T follicular helper cell (primary cell): ENCODE data around the gene MSX2.

Experiments used
- DNase-seq: peaks from one replicate; pipeline ENCODE4 v3.0.0-alpha.2; 2020; ENCODE audit warnings: low read depth

The MSX2 gene

DNA sequence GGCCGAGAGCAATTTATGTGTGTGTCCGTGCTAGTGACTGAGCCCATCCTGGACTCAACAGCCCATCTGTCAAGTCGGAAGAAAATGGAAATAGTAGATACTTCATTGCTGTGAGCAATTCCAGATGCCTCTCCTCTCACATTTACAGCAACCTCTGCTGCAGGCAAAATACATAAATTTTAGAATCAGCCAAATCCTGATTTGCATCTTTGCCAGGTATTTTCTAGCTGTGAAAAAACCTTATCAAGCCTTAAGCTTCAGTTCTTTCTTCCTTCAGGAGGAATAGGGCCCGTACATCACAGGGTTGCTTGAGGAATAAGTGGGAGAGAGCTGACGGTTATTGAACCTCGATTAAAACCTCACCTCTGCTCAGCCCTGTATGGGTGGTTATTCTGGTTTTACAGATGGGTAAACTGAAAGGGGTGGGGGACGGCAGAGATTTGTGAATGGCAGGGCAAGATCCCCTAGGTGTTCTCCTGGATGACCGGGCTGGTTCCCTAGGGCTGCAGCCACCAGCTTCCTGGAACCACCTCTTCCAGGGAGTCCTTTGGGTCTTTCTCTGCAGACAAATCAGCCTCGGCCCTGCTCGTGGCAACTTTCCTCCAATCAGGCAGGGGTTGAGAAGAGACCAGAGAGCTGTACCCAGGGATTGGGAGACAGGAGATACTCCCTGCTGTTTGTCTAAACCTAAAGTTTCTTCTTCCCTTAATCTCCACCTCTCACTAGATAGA is 5.3 kb upstream of the MSX2 start:
- DNase-seq = no peak

DNA sequence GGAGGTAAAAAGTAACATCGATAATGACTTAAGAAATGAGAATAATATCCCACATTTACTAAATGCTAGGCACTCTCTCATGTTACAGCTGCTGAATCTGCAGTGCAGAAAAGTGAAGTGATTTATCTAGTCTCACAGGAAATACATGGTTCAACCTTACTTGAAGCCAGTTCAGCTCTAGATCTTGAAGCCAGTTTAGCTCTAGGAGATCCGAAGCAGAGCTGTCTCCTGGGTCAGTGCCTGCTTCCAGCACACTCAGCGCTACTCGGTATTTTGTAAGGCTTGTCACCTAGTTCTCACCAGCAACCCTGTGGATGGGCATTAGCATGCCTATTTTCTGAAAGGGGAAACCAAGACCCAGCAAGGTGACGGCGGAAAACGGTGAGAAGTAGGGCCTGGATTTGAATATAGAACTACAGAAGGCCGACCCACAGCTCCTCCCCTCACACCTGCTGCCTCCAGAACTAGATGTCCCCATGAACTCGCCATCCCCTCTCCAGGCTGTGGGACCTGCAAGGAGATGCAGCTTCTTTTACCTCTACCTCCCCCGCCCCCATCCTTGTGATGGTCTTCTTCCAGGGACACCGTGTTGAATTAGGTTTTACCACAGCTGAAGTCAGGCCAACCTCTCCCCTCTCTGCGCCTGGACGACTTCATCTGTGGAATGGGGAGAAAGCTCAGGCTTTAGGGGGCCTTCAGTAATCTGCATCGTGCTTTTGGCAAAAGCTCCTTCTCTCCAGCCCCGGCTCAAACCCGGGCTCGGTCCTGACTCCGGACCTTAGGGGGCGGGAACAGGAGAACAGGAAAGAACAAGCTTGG is 4.4 kb upstream of the MSX2 start:
- DNase-seq = no peak

DNA sequence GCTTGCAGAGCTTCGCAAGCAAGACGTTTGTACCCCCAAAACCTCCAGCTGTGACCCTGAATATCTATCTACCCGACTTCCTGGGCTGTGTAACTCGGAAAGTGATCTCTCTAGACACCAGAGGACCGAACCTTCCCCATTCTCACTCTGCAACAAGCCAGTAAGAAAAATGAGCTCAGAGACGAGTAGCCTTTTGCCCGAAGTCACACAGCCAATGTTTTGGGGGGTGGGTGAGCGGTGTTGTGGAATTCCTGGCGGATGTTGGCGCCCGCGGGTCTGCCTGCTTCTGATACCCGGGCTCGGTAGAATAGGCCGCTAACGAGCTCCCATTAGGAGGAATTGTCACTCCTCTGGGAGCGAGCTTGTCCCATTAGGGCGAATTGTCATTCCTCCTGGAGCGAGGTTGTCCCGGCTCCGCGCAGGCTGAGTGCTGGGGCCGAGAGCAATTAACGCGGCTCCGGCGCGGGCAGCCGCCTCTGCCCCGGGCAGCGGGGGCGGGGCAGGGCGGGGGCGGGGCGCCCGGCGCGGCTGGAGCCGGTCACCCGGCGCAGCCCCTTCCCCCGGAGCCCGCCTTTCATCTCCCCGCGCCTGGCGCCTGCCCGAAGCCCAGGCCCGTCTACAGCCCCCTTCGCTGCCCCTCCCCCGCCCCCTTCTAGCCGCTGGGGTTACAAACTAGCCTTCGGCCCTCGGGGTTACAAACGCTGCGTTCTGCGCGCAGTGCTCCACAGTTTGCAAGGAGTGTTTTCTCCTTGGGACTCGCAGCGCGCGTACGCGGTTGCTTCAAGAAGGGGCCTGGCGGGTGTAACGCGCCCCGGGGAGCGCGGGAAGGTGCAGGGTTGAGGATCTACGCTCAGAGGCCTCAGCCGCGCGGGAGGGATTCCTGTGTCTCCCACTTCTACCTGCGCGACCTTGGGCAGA is 3.5 kb upstream of the MSX2 start:
- no peak for DNase-seq

DNA sequence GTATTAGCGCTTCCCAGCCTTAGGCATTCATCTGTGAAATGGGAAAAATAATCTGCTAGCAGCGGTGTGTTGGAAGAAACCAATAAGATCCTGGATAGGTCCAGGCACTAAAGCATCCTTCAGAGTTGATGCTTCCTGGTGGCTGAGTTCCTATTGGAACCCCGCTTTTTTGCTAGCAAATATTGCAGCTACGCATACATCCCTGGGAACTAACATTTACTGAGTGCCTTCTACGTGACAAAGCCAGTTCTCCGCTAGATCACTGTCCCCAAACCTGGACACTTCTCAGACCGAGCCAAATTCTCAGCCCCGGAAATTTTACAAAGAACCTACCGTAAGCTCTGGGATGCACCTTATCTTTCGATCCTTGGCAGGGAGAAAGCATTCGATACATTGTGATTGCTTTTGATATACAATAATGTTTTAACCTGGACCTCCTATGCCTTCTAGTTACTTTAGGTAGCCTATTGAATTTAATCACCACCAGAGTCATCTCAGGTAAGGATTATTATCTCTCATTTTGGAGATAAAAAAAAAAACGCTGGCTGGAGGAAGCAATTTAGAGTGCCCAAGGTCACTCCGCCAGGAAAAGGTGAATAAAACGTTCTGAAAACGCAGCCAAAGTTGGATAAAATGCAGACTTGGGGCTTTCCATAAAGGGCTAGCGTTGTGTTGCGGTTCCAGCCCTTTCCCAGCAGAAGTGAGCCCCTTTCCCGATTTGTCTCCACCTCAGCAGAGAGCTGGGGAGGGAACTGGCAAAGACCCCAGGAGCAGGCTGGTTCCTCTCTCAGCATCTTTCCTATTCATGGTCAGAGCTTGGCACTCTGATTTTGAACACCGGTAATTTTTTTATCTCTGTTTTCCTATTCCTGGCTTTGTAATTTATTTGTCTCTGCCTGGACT is 2.6 kb upstream of the MSX2 start:
- DNase-seq = no peak

DNA sequence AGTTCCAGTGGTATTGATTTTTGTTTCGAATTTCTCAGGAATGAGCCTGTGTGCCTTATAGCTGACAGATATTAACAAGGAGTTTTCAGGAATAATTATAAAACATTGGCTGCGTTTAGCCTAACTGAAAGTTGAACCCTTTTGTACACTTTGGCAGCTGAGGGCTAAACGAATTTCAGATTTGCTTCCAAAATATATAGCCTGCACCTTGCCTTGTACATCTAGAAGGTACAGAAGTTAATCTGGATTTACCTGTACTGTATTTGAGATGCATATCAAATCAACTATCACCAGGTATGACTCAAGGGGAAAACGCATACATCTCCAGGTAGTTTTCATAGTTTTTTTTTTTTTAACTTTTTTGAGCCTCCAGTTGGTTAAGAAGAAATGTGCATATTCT is 1.9 kb upstream of the MSX2 start:
- no peak for DNase-seq

DNA sequence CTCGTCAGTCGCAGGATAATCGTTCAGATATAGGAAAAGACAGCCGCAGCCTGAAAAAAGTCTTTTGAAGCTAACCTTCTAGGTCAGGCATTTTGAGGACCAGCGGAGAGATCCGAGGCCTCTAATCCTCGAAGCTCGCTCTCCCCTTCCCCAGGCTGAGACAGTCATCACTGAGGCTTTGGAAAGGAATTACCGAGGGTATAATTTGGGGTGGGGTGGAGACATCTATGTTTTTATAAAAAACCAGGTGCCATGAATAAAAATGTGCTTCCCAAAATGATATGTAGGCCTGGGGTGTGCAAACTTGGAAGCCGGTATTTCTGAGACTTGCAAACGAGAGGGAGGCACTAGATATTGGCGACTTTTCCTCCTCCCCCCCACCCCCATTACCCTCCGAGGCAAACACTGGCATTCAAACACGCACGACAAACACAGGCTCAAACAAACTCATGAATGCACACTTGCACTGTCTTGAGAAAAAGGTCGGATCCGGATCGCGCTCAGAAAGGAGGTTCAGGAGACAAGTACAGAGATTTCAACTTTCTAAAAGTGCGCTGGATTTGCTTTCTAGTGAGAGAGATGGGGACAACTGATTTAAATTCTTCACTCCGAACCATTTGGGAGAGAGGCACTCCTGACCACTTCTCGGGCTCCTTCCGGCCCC is 935 bp upstream of the MSX2 start:
- DNase-seq = no peak

DNA sequence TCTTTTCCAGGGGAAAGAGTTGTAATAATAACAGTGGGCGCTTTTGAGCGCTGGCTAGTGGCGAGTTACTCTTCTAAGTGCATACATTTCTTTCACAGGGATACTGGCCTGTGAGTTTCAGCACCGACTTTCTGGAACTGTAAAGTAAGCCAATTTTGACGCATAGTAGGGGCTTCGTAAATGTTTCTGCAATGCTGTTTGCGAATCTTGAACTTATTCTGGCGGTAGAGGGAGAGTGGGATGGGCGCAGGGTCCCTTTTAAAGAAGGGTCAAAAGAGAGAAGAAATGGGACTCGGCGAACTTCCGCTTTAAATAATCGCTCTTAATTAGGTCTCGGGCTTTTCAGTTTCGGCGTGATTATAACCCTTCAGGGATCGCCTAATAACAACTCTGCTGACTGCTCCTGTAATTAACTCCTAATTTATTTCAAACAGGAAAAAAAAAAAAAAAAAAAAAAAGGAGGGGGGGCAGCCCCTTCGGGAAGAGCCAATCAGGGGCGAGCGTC is 351 bp upstream of the MSX2 start:
- no peak for DNase-seq

DNA sequence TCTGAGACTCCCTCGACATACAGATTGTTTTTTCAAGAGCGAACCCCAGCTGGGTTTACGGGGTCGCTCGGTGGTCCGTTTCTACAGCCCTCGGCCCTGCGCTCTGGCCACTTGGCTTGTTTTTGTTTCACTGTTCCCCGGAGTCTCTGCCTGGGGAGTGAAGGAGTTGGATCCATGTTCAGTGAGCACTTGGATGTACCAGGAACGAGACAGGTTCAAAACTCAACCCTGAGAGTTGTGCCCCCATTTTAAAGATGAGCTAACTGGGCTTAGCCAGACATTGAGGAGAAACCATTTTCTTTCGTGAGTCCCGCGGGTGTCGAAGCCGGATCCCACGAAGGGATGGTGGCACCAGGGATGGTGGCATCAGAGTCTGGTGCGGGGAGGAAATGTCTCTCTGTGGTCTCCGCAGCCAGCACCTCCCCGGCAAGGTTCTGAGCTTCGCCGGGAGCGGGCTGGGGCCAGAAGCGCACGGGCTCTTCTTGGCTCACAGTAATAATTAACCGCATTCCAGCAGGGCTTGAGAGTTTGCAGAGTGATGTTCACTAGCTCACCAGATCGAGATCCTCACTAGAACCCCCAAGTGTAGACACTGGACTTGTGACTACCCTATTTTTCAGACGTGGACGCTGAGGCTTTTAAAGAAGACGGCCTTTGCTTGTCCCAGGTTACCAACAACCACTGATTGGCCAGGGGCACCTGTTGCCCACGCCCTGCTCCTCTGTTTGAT is 1.0 kb downstream of the MSX2 start:
- no peak for DNase-seq

DNA sequence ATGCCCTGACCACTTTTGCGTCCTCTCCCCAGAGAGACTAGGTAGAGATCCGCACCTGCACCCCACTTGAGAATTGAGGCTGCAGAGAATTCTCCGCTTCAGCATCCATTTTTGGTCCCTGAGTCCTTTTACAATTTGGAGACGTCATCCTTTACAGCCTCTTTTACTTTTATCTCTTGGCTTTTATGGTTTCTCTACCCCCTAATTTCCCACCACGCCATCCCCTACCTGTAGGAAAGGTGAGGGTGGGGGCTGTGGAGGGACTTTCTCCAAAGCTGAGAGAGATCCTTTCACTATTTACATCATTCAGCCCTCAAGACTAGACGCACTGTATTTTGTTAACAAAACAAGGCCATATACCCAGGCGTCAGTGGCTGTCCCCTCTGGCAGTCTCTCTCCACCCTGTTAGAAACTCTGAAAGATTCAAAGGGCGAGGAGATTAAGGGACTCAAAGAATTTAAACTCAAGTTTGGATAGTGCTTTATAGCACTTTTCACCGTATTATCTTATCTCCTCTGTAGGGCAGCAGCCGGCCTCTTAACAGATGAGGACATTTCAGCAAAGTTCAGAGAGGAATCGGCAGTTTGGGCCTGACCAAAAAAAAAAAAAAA is 1.7 kb downstream of the MSX2 start:
- DNase-seq = no peak

DNA sequence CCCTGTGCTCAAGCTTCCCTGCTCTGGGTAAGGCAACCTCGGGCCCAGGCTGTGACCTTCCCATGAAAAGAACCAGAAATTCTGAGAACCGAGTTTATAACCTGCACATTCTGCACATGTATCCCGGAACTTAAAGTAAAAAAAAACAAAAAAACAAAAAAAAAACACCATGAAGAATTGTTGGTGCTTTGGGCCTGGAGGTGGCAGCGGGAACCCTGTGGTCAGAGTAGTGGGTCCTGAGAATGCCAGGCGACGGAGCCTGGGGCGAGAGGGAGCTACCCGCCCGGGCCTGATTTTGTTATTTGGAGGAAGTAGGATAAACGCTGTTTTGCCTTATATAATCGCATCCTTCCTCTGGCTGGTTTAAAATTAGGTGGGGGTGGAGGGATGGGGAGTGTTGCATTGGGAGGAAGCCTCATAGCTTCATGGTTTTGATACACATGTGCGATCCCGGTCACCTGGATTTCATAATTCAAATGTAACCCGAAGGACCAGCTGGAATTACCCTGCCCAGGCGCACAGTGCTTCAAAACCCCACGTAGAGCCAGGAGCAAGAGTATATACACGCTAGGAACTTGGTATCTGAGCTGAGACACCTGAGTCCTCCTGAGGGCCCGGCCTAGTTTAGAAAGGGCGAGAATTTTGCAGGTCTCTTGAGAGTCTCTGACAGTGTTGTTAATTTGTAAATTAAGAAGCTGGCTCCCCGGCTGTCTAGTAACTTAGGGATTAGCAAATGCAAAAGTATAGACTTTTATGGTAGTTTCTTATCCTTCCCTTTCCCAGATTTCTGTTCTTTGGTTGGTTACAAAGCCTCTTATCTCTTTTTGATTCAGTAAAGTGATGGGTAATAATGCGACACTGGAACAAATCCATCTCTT is 2.8 kb downstream of the MSX2 start:
- no peak for DNase-seq

DNA sequence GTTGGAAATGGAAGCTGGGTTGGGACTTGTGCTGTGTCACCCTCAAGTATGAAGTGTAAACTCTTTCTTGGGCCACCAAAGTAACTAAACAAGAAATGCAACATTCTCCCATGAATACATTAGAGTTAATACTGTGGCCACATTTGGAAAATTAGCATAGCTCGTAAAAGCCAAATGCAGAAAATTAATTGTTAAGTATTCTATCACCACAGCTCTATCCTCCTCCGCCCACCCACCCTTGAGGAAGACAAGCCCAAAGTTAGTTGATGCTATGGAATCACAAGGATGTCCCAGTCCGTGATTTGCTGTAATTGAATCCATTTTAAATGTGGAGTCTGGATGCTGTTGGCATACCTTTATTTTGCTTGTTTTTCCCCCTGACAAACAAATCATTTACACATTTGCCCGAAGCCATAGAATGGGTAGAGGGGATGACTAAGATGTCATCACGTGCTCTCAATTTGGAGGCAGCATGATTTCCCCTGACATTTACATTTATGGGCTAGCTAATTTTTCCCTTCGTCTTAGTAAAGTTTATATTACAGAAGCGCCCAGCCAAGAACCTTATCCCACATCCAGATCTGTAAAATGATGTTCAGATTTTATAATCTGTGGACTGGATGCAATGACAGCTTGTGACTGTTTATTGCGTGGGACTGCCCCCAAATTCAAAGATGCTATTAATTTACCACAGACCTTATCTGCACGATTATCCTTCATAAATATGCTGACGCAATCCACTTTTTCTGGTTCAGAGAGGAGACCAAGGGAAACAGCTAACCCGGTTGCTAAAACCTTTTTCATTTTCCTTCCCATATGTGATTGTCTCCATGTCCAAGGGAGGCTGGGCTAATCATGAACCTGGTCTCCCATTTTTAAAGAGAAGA is 3.7 kb downstream of the MSX2 start:
- DNase-seq = no peak

DNA sequence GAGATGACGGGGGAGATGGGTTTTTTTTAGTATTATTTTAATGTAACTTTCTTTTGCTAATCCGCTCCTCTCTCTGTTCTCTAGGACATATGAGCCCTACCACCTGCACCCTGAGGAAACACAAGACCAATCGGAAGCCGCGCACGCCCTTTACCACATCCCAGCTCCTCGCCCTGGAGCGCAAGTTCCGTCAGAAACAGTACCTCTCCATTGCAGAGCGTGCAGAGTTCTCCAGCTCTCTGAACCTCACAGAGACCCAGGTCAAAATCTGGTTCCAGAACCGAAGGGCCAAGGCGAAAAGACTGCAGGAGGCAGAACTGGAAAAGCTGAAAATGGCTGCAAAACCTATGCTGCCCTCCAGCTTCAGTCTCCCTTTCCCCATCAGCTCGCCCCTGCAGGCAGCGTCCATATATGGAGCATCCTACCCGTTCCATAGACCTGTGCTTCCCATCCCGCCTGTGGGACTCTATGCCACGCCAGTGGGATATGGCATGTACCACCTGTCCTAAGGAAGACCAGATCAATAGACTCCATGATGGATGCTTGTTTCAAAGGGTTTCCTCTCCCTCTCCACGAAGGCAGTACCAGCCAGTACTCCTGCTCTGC is 4.8 kb downstream of the MSX2 start:
- DNase-seq = no peak

DNA sequence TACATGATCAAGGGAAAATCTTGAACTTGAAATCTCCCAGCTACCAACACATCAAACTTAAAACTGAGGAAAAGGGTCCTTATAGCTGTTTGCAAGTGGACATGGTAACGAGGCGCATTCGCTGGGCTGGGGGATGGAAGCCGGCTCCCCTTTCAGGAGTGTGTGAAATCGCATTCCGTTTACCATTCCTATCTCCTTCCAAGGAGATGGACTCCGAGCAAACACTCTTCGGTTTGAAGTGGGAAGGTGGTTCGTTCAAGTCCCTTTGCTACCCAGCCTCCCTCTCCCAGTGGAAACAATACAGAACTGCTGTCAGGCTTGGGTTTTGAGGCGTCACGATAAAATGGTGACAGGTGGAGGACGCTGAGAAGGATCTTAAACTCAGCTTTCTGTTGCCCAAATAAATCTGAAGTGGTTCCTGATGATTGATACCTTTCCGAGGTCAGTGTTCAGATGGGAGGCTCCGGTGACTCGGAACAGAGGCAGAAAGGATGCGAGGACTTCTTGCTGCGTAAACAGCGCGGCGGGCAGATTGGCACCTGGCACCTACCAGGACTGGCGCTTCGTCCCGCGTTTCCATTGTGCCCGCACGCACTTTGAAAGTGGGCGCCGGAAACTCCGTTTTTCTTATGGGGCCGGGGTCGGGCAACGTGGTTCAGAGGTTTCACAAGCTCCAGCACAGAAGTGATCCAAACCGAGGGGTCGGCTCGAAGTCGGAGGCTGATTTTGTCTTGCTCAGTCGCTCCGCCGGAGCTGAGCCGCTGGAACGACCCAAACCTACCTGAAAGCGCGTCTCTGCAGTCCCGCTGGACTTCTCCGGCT is 7.0 kb downstream of the MSX2 start:
- DNase-seq = no peak

DNA sequence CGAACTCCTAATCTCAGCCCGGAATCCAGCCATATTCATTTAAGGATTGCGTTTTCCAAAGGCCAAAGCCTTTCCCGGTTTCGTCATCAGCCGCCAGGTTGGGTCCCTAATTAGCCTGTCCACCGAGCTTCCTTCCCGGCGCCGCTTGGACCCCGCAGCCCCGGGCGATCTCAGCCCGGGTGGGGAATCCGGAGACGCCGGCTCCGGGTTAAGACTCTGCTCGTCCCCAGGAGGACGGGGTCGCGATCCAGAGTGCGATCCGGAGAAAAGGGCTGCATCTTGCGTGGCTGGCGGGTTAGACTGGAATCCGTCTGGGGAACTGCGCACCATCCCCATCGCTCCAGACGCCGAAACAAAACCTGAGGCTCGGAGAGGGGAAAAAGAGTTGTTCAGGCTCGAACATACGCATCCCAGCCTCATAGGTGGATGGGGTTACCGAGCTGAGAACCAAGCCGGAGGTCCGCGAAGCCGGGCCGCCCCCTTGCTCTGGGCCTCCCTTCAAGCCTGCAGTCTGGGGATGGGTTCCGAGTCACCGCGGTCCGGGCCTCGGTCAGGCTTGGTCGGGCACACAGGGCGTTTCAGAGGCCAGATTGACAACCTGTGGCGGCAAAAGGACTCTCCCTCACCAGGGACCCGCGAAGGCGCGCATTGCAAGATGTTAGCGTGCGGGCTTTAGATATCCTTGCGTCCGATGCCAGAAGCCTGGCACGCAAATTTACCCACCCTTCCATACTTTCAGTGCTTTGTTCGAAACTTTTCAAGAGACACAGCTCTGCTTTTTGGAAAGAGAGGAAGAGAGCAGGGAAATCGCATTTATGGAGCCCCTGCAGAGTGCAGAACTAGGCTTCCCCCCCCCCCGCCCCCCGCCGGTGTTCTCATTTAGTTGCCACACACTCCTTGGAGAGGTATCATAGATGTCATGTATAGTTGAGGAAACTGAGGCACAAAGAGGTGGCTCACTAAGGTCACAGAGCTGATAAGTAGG is 7.9 kb downstream of the MSX2 start:
- DNase-seq = no peak
